ENCODE data around the gene C16orf74.

C16orf74 gene

DNA sequence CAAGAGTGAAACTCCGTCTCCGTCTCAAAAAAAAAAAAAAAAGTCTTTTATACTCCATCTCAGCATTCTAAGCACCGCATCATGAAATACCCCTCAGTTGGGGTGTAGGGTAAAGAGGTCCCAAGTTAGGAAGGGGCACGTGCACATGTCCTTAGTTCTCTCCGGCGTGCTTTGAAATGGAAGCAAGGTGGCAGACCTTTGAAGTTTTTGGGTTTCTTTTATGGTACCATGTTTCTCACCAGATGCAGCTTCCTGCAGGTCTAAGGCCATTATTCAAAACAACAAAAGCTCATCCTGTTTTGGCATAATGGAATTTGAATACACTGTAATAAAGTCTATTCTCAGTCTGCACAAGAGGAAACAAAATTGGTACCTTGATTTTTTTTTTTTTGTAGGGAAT is 38.9 kb upstream of the C16orf74 start:
- Histone ChIP-seq H3K4me3 (ENCODE audit: low read depth in 1 of 5, low read length in 5 of 5) (no peak overlapping the region), H3K27ac (ENCODE audit: low read depth, low read length) (no peak overlapping the region), H3K36me3 (ENCODE audit: control insufficient read depth in 5 of 5, insufficient read depth in 5 of 5, low read length in 5 of 5) (peaks cover 0 to 73% (median 50%) of the 10 kb centered on the region in 5 donors), H3K9me3 (ENCODE audit: control insufficient read depth in 5 of 5, low read length in 5 of 5) (peaks cover 0 to 5% (median 0%) of the 10 kb centered on the region in 5 donors), H3K4me1 (ENCODE audit: control insufficient read depth in 5 of 5, insufficient read depth in 5 of 5, low read length in 5 of 5) (peaks cover 0 to 19% (median 0%) of the 10 kb centered on the region in 5 donors), H3K27me3 (ENCODE audit: control insufficient read depth in 5 of 5, insufficient read depth in 4 of 5, low read length in 5 of 5) (no peaks in the 10 kb centered on the region), H3K9ac (ENCODE audit: low read length in 5 of 5) (no peak overlapping the region)

DNA sequence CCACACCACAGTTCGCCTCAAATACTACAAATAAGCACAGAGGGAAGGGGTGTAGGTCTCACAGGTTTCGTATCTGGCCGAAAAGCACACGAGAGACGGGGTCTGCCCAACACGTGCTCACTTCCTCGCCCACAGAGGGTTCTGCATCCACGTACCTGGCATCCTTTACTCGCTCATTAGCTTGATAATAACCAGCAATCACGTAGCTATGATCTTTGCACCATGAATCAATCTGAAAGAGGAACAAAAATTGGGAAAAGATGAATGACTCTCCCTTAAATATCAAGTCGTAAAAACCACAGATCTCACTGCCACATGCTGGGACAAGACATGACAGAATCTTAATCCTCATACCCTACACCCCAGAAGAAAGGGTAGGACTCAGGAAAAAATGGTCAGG is 37.9 kb upstream of the C16orf74 start:
- Histone ChIP-seq H3K9ac (ENCODE audit: low read length in 5 of 5) (no peak overlapping the region), H3K4me1 (ENCODE audit: control insufficient read depth in 5 of 5, insufficient read depth in 5 of 5, low read length in 5 of 5) (peaks cover 0 to 17% (median 0%) of the 10 kb centered on the region in 5 donors), H3K27me3 (ENCODE audit: control insufficient read depth in 5 of 5, insufficient read depth in 4 of 5, low read length in 5 of 5) (no peaks in the 10 kb centered on the region), H3K36me3 (ENCODE audit: control insufficient read depth in 5 of 5, insufficient read depth in 5 of 5, low read length in 5 of 5) (peaks cover 0 to 68% (median 48%) of the 10 kb centered on the region in 5 donors), H3K9me3 (ENCODE audit: control insufficient read depth in 5 of 5, low read length in 5 of 5) (peaks cover 0 to 5% (median 0%) of the 10 kb centered on the region in 5 donors), H3K27ac (ENCODE audit: low read depth, low read length) (no peak overlapping the region), H3K4me3 (ENCODE audit: low read depth in 1 of 5, low read length in 5 of 5) (no peak overlapping the region)

DNA sequence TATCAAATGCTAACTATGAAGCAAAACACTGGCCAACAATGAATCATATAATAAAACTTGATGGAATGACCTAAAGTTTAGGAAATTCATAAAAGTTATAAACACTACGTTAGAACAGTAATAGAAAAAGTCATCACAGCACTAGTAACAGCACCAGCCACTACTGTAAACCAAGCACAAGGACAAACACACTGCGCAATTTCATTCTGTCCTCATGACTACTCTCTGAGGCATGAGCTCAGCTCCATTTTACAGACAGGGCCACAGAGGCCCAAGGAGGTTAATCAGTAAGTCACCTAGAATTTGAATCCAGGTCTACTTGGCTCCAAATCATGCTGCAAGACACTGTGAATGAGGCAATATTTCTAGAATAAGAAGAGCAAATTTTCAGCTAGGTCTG is 35.0 kb upstream of the C16orf74 start:
- Histone ChIP-seq H3K27me3 (ENCODE audit: control insufficient read depth in 5 of 5, insufficient read depth in 4 of 5, low read length in 5 of 5) (no peaks in the 10 kb centered on the region), H3K9me3 (ENCODE audit: control insufficient read depth in 5 of 5, low read length in 5 of 5) (no peaks in the 10 kb centered on the region), H3K27ac (ENCODE audit: low read depth, low read length) (no peak overlapping the region), H3K4me1 (ENCODE audit: control insufficient read depth in 5 of 5, insufficient read depth in 5 of 5, low read length in 5 of 5) (peaks cover 0 to 24% (median 7%) of the 10 kb centered on the region in 5 donors), H3K4me3 (ENCODE audit: low read depth in 1 of 5, low read length in 5 of 5) (no peak overlapping the region), H3K9ac (ENCODE audit: low read length in 5 of 5) (no peak overlapping the region), H3K36me3 (ENCODE audit: control insufficient read depth in 5 of 5, insufficient read depth in 5 of 5, low read length in 5 of 5) (peaks cover 0 to 58% (median 39%) of the 10 kb centered on the region in 5 donors)

DNA sequence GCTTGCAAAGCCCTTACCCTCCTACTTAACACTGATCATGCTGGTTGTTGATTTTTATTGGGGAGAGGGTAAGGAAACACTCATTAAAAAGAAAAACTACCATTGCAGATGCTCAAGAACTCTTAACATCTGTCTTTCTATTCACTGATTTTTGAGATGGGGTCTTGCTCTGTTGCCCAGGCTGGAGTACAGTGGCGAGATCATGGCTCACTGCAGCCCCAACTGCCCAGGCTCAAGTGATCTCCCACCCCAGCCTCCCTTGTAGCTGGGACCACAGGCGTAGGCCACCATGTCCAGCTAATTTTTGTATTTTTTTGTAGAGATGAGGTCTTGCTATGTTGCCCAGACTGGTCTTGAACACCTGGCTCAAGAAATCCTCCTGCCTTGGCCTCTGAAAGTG is 33.9 kb upstream of the C16orf74 start:
- Histone ChIP-seq H3K27me3 (ENCODE audit: control insufficient read depth in 5 of 5, insufficient read depth in 4 of 5, low read length in 5 of 5) (no peaks in the 10 kb centered on the region), H3K27ac (ENCODE audit: low read depth, low read length) (no peak overlapping the region), H3K9ac (ENCODE audit: low read length in 5 of 5) (no peak overlapping the region), H3K4me3 (ENCODE audit: low read depth in 1 of 5, low read length in 5 of 5) (no peak overlapping the region), H3K36me3 (ENCODE audit: control insufficient read depth in 5 of 5, insufficient read depth in 5 of 5, low read length in 5 of 5) (peaks cover 0 to 69% (median 50%) of the 10 kb centered on the region in 5 donors), H3K9me3 (ENCODE audit: control insufficient read depth in 5 of 5, low read length in 5 of 5) (no peaks in the 10 kb centered on the region), H3K4me1 (ENCODE audit: control insufficient read depth in 5 of 5, insufficient read depth in 5 of 5, low read length in 5 of 5) (peaks cover 0 to 15% (median 7%) of the 10 kb centered on the region in 5 donors)

DNA sequence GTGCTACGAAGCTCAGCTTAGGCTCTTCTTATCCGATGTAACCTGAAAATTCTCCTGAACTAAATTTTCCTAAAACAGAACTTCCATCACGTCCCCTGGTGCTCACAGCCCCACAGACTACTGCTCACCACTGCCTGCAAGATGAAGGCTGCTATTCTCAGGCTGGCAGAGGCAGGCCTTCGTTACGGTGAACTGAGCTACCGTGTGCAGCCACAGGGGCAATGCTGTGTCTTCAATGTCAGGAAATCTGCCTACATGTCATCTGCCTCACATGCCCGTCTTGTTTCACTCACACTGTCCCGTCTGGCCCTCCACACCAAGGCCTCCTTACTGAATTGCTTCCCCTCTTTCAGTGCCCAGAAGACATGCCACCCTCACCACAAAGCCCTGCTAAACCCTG is 32.5 kb upstream of the C16orf74 start:
- H3K36me3 ChIP-seq (ENCODE audit: control insufficient read depth in 5 of 5, insufficient read depth in 5 of 5, low read length in 5 of 5), result peaks cover 0 to 75% (median 57%) of the 10 kb centered on the region in 5 donors
- no peaks in the 10 kb centered on the region for H3K27me3 ChIP-seq (ENCODE audit: control insufficient read depth in 5 of 5, insufficient read depth in 4 of 5, low read length in 5 of 5)
- H3K4me1 ChIP-seq (ENCODE audit: control insufficient read depth in 5 of 5, insufficient read depth in 5 of 5, low read length in 5 of 5), result peaks cover 0 to 19% (median 6%) of the 10 kb centered on the region in 5 donors
- no peak overlapping the region for H3K4me3 ChIP-seq (ENCODE audit: low read depth in 1 of 5, low read length in 5 of 5)
- no peaks in the 10 kb centered on the region for H3K9me3 ChIP-seq (ENCODE audit: control insufficient read depth in 5 of 5, low read length in 5 of 5)
- no peak overlapping the region for H3K9ac ChIP-seq (ENCODE audit: low read length in 5 of 5)
- H3K27ac ChIP-seq (ENCODE audit: low read depth, low read length), result no peak overlapping the region

DNA sequence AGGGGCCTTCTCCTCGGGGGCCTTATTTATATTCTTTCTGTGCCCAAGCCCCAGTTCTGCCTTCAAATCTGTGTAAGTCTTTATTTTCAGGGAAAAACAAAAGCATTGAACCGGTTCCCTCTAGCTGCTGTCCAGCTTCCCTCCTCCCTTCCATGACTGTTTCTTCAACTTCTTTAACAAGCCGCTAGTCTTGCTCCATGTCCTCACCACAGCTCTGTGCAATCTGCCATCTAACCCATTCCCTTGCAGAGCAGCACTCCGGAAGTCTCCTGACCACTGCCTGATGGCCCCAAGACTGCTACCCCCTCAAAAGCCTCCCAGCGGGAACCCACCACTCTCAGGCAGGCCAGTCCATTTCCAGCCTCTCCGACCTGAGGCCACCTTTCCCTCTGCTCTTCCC is 31.6 kb upstream of the C16orf74 start:
- no peaks in the 10 kb centered on the region for H3K27me3 ChIP-seq (ENCODE audit: control insufficient read depth in 5 of 5, insufficient read depth in 4 of 5, low read length in 5 of 5)
- H3K36me3 ChIP-seq (ENCODE audit: control insufficient read depth in 5 of 5, insufficient read depth in 5 of 5, low read length in 5 of 5), result peaks cover 0 to 75% (median 57%) of the 10 kb centered on the region in 5 donors
- H3K4me3 ChIP-seq (ENCODE audit: low read depth in 1 of 5, low read length in 5 of 5), result no peak overlapping the region
- peaks cover 0 to 29% (median 7%) of the 10 kb centered on the region in 5 donors for H3K4me1 ChIP-seq (ENCODE audit: control insufficient read depth in 5 of 5, insufficient read depth in 5 of 5, low read length in 5 of 5)
- no peak overlapping the region for H3K27ac ChIP-seq (ENCODE audit: low read depth, low read length)
- peak overlapping the region in 1 of 5 donors; percentile 7 for H3K9ac ChIP-seq (ENCODE audit: low read length in 5 of 5)
- no peaks in the 10 kb centered on the region for H3K9me3 ChIP-seq (ENCODE audit: control insufficient read depth in 5 of 5, low read length in 5 of 5)

DNA sequence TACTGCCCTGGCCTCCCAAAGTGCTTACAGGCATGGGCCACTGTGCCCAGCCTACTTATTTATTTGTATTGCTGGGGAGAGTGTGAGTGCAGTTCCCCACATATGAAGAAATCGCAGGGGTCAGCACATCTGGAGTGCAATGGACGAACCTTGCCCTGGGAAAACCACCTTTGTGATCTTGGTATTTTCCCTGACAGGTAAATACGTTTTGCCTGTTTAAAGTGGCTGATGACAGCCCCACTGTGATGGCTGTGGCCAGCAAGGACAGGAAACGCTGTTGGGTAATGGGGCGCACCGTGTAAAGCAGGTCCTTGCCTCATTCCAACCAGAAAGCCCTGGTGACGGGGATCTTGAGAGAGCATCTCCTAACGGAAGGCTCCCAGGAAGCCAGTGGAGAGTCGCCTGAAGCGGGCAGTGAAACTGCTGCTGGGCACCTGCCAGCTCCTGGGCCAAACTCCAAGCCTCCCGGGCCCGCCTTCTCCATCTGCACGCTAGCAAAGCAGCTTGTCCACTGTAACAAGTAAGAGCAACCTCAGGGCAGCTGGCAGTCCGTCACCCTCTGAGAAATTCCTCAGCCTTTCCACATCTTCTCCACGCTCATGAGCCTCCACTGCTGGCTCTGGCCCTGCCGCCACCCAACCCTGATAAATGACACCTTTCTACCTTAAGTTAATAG is 30.9 kb upstream of the C16orf74 start:
- Histone ChIP-seq H3K9me3 (ENCODE audit: control insufficient read depth in 5 of 5, low read length in 5 of 5) (no peaks in the 10 kb centered on the region), H3K36me3 (ENCODE audit: control insufficient read depth in 5 of 5, insufficient read depth in 5 of 5, low read length in 5 of 5) (peaks cover 0 to 75% (median 53%) of the 10 kb centered on the region in 5 donors), H3K4me3 (ENCODE audit: low read depth in 1 of 5, low read length in 5 of 5) (no peak overlapping the region), H3K9ac (ENCODE audit: low read length in 5 of 5) (no peak overlapping the region), H3K4me1 (ENCODE audit: control insufficient read depth in 5 of 5, insufficient read depth in 5 of 5, low read length in 5 of 5) (peaks cover 0 to 29% (median 7%) of the 10 kb centered on the region in 5 donors), H3K27me3 (ENCODE audit: control insufficient read depth in 5 of 5, insufficient read depth in 4 of 5, low read length in 5 of 5) (no peaks in the 10 kb centered on the region), H3K27ac (ENCODE audit: low read depth, low read length) (no peak overlapping the region)

DNA sequence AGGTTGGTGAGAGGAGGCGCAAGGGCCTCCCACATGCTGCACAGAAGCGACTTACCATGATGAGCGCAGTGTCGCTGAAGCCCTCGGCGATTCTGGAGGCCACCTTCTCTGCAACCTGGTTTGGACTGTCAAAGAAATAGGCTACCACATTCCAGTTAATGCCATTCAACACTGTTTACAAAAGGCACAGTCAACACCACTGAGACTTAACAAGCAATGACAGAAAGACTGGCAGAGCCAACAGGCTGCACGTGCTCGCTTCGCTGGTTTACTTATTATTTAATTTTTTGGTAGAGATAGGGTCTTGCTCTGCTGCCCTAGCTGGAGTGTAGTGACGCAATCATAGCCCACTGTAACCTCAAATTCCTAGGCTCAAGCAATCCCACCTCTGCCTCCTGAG is 30.3 kb upstream of the C16orf74 start:
- Histone ChIP-seq H3K27ac (ENCODE audit: low read depth, low read length) (no peak overlapping the region), H3K4me1 (ENCODE audit: control insufficient read depth in 5 of 5, insufficient read depth in 5 of 5, low read length in 5 of 5) (peaks cover 0 to 29% (median 7%) of the 10 kb centered on the region in 5 donors), H3K9ac (ENCODE audit: low read length in 5 of 5) (no peak overlapping the region), H3K27me3 (ENCODE audit: control insufficient read depth in 5 of 5, insufficient read depth in 4 of 5, low read length in 5 of 5) (no peaks in the 10 kb centered on the region), H3K9me3 (ENCODE audit: control insufficient read depth in 5 of 5, low read length in 5 of 5) (no peaks in the 10 kb centered on the region), H3K4me3 (ENCODE audit: low read depth in 1 of 5, low read length in 5 of 5) (no peak overlapping the region), H3K36me3 (ENCODE audit: control insufficient read depth in 5 of 5, insufficient read depth in 5 of 5, low read length in 5 of 5) (peaks cover 0 to 71% (median 47%) of the 10 kb centered on the region in 5 donors)

DNA sequence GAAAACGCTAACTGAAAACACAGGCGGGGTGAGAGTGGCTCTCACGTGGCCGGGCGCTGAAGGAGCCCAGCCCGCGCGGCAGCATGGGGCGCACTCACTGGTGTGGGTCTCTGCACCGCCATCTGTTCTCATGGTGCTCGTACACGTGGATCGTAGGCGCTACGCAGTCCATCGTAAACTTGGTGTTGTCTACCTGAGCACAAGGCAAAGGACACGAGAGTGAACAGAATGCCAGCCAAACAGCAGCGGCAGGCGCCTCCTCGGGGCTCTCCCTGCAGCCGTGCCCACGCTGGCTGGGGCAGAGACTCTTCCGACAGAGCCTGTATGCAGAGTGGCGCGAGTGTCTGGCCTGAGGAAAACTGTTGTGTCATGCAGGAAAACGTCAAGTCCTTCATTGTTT is 29.4 kb upstream of the C16orf74 start:
- Histone ChIP-seq H3K27ac (ENCODE audit: low read depth, low read length) (no peak overlapping the region), H3K27me3 (ENCODE audit: control insufficient read depth in 5 of 5, insufficient read depth in 4 of 5, low read length in 5 of 5) (no peaks in the 10 kb centered on the region), H3K9me3 (ENCODE audit: control insufficient read depth in 5 of 5, low read length in 5 of 5) (no peaks in the 10 kb centered on the region), H3K4me1 (ENCODE audit: control insufficient read depth in 5 of 5, insufficient read depth in 5 of 5, low read length in 5 of 5) (peaks cover 0 to 29% (median 7%) of the 10 kb centered on the region in 5 donors), H3K36me3 (ENCODE audit: control insufficient read depth in 5 of 5, insufficient read depth in 5 of 5, low read length in 5 of 5) (peaks cover 0 to 70% (median 43%) of the 10 kb centered on the region in 5 donors), H3K4me3 (ENCODE audit: low read depth in 1 of 5, low read length in 5 of 5) (no peak overlapping the region), H3K9ac (ENCODE audit: low read length in 5 of 5) (no peak overlapping the region)

DNA sequence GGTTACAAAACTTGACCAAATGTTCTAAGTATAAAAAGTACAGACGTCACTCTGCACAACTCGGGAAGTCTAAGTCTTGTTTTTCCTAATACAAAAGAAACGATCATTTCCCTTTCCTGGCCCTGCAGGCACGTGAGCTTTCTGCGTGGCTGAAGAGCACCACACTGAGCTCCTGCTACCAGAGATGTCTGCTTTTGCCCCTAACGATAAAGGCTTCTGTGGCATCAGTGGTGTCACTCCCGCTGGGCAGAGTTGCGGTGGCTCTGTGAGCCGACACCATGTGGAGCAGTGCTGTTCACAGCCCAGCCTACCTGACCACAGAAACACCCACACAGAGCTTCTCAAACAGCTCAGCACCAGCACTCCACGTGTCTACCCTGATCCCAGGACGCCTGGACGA is 28.0 kb upstream of the C16orf74 start:
- Histone ChIP-seq H3K4me1 (ENCODE audit: control insufficient read depth in 5 of 5, insufficient read depth in 5 of 5, low read length in 5 of 5) (peaks cover 0 to 29% (median 7%) of the 10 kb centered on the region in 5 donors), H3K9ac (ENCODE audit: low read length in 5 of 5) (no peak overlapping the region), H3K27me3 (ENCODE audit: control insufficient read depth in 5 of 5, insufficient read depth in 4 of 5, low read length in 5 of 5) (no peaks in the 10 kb centered on the region), H3K36me3 (ENCODE audit: control insufficient read depth in 5 of 5, insufficient read depth in 5 of 5, low read length in 5 of 5) (peaks cover 0 to 65% (median 43%) of the 10 kb centered on the region in 5 donors), H3K9me3 (ENCODE audit: control insufficient read depth in 5 of 5, low read length in 5 of 5) (no peaks in the 10 kb centered on the region), H3K27ac (ENCODE audit: low read depth, low read length) (peak overlapping the region; percentile 17), H3K4me3 (ENCODE audit: low read depth in 1 of 5, low read length in 5 of 5) (no peak overlapping the region)
